GM03348 (cell line): ENCODE measurements around the gene RTEL1.

ENCODE experiments used
- DNase-seq: peaks from one replicate; pipeline ENCODE4 v3.0.0; 2012; ENCODE audit warnings: low spot score

The RTEL1 gene

DNA sequence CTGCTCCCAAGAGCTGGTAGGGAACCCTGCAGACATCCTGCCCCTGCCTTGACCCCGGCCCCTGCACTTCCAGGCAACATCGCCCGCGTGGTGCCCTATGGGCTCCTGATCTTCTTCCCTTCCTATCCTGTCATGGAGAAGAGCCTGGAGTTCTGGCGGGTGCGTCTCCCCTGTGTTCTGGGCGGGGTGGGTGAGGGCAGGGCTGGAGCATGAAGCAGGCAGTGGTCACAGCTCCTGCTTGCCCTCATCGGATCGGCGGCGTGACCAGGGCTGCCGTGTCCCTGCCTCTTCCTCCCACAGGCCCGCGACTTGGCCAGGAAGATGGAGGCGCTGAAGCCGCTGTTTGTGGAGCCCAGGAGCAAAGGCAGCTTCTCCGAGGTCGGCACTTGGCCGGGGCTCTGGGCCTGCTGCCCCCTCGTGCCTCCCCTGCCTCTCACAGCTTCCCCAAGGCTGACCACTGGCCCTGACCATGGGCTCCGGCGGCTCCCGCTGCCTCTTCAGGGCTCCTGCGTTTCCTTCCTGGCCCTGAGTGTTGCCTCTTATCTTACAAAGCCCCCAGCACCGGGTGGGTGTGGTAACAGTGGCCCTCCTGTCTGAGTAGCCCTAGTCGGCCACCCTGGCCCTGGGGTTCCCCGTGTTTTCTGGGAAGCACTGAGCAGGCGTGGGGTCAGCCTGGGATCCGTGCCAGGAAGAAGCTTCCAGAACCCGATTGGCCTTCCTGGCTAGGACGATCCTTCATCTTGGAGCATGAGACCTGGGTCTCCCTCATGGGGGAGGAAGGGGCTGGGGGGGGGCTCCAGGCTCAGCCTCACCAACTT, 30.3 kb downstream of the RTEL1 start:
- DNase-seq, result no peak

DNA sequence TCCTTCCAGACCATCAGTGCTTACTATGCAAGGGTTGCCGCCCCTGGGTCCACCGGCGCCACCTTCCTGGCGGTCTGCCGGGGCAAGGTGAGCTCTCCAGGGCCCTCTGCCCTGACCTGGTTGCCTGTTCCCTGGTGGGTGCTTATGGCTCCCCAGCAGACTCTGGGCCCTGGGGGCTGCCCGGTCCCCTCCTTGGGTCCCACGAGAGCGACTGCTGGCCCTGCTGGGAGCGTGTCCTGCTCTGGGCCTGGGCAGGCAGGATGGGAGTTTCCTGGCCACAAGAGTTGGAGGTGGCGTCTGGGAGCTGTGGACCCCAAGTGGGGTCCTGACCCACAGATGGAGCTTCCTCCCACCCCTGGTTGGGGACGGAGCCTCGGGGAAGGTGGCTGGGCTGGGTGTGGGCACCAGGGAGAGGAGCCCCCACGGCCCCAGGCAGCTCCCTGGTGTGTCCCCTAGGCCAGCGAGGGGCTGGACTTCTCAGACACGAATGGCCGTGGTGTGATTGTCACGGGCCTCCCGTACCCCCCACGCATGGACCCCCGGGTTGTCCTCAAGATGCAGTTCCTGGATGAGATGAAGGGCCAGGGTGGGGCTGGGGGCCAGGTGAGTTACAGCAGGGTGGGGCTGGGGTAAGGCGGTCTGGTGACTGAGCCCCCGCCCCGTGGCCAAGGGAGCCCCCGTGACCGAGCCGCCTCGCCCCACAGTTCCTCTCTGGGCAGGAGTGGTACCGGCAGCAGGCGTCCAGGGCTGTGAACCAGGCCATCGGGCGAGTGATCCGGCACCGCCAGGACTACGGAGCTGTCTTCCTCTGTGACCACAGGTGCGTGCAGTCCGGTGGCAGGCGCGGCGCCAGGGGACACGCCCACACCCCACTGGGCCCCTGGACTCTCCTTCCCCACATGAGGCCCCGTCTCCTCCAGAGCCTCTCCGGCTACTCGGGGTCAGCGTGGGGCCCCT, 31.2 kb downstream of the RTEL1 start:
- DNase-seq, result no peak

DNA sequence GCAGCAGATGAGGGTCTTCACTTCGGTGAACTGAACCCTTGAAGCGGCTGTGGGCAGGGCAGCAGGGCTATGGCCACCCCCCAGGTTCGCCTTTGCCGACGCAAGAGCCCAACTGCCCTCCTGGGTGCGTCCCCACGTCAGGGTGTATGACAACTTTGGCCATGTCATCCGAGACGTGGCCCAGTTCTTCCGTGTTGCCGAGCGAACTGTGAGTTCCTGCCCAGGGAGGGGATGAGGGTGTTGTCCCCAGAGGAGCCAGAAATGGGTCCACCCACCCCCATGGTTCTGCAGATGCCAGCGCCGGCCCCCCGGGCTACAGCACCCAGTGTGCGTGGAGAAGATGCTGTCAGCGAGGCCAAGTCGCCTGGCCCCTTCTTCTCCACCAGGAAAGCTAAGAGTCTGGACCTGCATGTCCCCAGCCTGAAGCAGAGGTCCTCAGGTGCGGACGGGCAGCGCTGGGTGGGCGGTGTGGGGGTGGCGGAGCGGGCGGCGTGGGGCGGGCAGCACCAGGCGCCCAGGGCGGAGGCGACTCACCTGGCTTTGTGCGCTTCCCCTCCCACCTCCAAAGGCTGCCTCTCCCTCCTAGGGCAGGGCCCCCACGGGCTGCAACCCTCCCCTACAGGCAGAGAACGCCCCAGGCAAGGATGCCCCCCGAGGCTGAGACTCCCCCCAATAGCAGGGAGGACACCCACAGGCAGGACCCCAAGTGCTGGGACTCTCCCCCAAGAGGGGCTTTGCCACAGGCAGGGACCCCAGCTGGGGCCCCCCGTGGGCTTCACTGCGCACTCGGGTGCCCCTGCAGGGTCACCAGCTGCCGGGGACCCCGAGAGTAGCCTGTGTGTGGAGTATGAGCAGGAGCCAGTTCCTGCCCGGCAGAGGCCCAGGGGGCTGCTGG, 32.1 kb downstream of the RTEL1 start:
- no peak for DNase-seq

DNA sequence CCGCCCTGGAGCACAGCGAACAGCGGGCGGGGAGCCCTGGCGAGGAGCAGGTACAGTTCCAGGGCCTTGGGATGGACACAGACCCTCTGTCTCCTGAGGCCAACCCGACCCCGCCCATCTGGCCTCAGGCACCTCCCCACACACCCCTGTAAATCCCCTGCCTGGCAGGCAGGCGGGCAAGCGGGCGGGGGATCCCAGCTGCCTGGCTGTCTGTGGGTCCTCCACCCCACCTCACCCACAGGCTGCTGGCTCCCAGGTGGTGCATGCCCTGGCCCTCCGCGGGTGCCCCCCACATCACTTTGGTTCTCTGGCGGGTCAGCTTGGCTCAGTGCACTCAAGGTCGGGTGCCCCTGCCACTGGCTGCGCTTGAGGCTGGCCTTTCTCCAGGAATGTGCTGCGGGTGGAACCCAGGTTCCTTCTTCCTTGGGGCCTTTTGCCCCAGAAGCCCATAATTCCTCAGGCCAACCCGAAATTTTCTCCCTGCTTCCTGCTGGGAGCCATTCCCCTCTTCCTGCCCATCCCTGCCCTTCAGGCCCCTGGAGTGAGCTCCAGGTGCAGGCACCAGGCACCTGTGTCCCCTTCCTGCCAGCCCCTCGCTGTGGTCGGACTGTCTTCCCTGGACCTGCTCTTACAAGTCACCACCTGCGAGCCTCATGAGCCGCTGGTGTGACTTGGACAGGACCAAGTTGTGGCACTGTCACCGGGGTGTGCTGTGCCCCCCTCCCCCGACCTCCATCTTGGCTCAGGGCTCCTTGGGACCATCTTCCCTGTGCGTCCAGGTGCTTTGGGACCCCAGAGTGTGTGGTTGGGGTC, 33.0 kb downstream of the RTEL1 start:
- DNase-seq, result no peak

DNA sequence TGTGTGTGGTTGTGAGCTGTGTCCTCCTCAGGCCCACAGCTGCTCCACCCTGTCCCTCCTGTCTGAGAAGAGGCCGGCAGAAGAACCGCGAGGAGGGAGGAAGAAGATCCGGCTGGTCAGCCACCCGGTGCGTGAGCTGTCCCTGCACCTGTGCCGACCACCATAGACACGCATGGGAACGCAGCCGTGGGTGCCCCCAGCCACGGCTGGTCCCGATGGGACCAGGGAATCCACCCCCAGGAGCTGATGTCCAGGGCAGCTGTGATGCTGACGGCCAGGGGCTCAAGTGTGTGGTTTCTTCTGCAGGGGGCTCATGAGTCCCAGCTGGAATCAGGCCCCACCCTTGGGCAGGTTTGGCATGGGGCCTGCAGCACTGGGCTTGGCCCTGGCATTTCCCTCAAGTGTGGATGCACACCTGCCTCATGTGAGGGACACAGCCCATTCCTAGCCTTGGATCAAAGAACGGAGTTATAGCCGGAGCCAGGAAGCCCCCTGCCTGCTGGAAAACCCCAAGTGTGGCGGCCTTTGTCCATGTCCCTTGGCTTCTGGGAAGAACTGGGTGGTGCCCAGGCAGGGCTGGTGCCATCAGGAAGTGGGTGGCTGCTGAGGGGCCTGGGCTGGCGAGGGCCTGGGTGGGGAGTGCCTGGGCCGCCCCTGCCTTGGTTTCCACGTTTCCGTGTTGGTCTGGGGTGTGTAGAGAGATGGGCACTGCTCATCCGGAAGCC, 33.8 kb downstream of the RTEL1 start:
- no peak for DNase-seq

DNA sequence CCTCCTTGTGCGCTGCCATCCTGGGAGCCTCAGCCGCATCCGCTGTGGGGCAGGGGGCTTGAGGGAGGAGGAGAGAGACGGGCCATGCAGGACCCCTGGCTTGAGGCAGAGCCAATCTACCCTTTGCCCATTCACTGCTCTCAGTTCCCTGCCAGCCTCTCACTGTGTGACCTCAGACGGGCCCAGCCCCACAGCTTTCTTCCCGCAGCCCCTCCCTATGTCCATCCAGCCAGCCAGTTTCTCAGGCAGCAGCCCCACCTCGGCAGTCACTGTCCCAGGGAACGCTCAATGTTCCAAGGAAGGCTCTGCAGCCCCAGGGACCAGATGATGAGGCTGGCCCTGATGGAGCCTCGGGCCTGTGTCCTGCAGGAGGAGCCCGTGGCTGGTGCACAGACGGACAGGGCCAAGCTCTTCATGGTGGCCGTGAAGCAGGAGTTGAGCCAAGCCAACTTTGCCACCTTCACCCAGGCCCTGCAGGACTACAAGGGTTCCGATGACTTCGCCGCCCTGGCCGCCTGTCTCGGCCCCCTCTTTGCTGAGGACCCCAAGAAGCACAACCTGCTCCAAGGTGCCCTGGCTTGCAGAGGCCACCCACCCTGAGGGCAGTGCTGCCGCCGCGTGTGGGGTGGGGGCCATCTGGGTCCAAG, 34.4 kb downstream of the RTEL1 start:
- DNase-seq, result no peak

DNA sequence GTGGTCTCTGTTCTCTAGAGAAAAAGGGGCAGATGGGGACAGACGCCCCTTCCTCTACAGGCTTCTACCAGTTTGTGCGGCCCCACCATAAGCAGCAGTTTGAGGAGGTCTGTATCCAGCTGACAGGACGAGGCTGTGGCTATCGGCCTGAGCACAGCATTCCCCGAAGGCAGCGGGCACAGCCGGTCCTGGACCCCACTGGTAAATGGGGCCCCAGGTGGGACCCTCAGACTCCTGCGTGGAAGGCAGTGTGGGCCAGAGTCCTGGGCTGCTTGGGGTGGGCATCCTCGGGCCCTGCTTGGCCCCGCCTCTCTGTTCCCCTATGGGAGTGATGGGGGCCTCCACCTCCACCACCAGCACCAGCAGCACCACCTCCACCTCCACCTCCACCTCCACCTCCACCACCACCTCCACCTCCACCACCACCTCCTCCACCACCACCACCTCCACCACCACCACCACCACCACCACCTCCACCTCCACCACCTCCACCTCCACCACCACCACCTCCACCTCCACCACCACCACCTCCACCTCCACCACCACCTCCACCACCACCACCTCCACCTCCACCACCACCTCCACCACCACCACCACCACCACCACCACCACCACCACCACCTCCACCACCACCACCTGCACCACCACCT, 35.1 kb downstream of the RTEL1 start:
- DNase-seq, result no peak

DNA sequence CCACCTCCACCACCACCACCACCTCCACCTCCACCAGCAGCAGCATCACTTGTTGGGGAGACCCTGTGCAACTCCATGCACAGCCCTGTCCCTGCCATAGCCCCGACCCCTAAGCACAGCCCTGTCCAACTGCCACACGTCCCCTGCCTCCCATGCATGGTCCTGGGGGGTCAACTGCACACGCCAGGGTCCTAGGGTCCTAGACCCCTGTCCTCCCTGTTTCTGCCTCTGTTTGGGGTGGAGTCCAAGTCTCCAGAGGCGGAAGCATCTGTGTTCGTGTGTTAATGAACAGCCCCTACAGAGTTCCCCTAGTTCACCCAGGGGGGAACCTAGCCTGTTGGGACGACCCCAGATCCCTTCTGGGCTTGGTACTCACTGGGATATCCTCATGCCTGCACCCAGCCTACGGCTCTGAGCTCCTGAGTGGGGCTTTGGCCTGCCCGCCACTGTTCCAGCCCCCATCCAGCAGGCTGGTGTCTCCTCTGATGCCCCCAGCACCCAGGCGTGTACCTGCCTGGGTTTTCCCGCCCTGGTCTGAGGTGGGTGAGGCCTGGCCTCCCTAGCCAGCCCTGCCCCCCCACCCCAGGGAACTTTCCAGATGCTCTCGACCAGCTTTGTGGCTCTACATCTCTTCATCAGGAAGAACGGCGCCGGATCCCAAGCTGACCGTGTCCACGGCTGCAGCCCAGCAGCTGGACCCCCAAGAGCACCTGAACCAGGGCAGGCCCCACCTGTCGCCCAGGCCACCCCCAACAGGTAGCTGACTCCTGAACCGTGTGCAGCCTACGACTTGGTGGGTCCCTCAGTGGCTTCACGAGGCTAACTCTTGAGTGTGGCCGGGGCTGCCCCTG, 35.8 kb downstream of the RTEL1 start:
- DNase-seq, result no peak

DNA sequence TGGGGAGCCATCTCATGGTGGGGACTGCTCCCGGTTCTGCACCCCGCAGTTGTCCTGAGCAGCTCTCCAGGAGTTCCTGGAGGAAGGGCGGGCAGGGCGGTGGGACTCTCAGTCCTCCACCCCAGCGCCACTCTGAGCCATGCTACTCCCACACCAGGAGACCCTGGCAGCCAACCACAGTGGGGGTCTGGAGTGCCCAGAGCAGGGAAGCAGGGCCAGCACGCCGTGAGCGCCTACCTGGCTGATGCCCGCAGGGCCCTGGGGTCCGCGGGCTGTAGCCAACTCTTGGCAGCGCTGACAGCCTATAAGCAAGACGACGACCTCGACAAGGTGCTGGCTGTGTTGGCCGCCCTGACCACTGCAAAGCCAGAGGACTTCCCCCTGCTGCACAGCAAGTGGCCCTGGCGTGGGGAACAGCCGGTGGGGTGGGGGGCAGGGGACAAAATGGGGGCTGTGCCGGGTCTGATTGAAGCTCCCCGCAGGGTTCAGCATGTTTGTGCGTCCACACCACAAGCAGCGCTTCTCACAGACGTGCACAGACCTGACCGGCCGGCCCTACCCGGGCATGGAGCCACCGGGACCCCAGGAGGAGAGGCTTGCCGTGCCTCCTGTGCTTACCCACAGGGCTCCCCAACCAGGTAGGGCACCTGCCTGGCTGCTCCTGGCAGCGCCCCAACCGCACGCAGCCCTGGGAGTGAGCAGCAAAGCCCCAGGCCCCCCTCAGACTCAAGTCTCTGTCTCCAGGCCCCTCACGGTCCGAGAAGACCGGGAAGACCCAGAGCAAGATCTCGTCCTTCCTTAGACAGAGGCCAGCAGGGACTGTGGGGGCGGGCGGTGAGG, 36.7 kb downstream of the RTEL1 start:
- no peak for DNase-seq

DNA sequence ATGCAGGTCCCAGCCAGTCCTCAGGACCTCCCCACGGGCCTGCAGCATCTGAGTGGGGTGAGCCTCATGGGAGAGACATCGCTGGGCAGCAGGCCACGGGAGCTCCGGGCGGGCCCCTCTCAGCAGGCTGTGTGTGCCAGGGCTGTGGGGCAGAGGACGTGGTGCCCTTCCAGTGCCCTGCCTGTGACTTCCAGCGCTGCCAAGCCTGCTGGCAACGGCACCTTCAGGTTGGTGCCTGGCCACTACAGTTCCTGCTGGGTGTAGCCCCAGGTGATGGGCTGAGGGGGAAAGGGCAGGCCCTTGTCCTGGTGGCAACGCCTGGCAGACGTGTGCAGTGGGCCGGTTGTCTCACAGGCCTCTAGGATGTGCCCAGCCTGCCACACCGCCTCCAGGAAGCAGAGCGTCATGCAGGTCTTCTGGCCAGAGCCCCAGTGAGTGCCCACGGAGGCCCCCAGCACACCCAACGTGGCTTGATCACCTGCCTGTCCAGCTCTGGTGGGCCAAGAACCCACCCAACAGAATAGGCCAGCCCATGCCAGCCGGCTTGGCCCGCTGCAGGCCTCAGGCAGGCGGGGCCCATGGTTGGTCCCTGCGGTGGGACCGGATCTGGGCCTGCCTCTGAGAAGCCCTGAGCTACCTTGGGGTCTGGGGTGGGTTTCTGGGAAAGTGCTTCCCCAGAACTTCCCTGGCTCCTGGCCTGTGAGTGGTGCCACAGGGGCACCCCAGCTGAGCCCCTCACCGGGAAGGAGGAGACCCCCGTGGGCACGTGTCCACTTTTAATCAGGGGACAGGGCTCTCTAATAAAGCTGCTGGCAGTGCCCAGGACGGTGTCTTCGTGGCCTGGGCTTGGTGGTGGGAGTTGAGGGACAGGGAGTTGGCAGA, 37.6 kb downstream of the RTEL1 start:
- DNase-seq, result no peak

DNA sequence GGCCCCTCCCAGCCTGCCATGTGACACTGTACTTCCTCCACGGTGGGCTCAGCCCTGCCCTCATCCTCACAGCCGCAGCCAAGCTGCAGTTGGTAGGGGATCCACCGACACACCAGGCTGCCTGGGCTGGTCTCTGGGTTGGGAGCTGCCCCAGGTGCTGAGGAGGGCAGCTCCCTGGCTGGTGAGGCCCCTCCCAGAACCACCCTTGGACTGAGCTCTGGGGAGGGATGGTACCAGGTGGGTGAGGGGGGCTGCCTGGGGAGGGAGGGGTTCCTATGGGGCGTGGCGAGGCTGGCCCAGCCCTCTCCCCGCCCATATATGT, 38.2 kb downstream of the RTEL1 start:
- DNase-seq, result no peak

DNA sequence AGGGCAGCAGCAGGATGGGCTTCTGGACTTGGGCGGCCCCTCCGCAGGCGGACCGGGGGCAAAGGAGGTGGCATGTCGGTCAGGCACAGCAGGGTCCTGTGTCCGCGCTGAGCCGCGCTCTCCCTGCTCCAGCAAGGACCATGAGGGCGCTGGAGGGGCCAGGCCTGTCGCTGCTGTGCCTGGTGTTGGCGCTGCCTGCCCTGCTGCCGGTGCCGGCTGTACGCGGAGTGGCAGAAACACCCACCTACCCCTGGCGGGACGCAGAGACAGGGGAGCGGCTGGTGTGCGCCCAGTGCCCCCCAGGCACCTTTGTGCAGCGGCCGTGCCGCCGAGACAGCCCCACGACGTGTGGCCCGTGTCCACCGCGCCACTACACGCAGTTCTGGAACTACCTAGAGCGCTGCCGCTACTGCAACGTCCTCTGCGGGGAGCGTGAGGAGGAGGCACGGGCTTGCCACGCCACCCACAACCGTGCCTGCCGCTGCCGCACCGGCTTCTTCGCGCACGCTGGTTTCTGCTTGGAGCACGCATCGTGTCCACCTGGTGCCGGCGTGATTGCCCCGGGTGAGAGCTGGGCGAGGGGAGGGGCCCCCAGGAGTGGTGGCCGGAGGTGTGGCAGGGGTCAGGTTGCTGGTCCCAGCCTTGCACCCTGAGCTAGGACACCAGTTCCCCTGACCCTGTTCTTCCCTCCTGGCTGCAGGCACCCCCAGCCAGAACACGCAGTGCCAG, 38.7 kb downstream of the RTEL1 start, which contains the start of gene TNFRSF6B:
TNFRSF6B (plus strand) TSS at position 25 of the 729 bp plus-strand sequence; CDS start at position 141, 116 bp downstream.
- no peak for DNase-seq

DNA sequence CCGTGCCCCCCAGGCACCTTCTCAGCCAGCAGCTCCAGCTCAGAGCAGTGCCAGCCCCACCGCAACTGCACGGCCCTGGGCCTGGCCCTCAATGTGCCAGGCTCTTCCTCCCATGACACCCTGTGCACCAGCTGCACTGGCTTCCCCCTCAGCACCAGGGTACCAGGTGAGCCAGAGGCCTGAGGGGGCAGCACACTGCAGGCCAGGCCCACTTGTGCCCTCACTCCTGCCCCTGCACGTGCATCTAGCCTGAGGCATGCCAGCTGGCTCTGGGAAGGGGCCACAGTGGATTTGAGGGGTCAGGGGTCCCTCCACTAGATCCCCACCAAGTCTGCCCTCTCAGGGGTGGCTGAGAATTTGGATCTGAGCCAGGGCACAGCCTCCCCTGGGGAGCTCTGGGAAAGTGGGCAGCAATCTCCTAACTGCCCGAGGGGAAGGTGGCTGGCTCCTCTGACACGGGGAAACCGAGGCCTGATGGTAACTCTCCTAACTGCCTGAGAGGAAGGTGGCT, 39.3 kb downstream of the RTEL1 start:
- no peak for DNase-seq

DNA sequence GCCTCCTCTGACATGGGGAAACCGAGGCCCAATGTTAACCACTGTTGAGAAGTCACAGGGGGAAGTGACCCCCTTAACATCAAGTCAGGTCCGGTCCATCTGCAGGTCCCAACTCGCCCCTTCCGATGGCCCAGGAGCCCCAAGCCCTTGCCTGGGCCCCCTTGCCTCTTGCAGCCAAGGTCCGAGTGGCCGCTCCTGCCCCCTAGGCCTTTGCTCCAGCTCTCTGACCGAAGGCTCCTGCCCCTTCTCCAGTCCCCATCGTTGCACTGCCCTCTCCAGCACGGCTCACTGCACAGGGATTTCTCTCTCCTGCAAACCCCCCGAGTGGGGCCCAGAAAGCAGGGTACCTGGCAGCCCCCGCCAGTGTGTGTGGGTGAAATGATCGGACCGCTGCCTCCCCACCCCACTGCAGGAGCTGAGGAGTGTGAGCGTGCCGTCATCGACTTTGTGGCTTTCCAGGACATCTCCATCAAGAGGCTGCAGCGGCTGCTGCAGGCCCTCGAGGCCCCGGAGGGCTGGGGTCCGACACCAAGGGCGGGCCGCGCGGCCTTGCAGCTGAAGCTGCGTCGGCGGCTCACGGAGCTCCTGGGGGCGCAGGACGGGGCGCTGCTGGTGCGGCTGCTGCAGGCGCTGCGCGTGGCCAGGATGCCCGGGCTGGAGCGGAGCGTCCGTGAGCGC, 39.9 kb downstream of the RTEL1 start:
- no peak for DNase-seq
